MM.1S (cell line): ENCODE measurements around the gene ZNF260.
A peak's percentile ranks its signal among the peaks of the same experiment; 100 is the strongest.

Source experiments
- DNase-seq: peaks from one replicate; pipeline ENCODE4 v3.0.0-alpha.2; 2015
- H2AFZ ChIP-seq: fragments of 300-600 bp; sonication (generic); 2 replicates; pipeline ENCODE4 v1.6.0; 2016; ENCODE audit warnings: antibody characterized with exemption, low read length
- H3F3A ChIP-seq: fragments of 300-600 bp; sonication (generic); 2 replicates; pipeline ENCODE4 v1.6.1; 2016; ENCODE audit warnings: mild to moderate bottlenecking, antibody characterized with exemption, low read length, moderate library complexity, mixed read lengths; ENCODE audit not compliant: insufficient read depth
- H3K27ac ChIP-seq: fragments of 300-600 bp; sonication (generic); 2 replicates; pipeline ENCODE4 v1.5.1; 2016; ENCODE audit warnings: mild to moderate bottlenecking, low read length
- H3K27me3 ChIP-seq: fragments of 300-600 bp; sonication (generic); replicated peaks from 2 replicates; pipeline ENCODE4 v1.6.0; 2016; ENCODE audit warnings: low read length; ENCODE audit not compliant: insufficient read depth
- H3K36me3 ChIP-seq: fragments of 300-600 bp; sonication (generic); replicated peaks from 2 replicates; pipeline ENCODE4 v1.6.1; 2016; ENCODE audit warnings: mild to moderate bottlenecking, low read length, mixed read lengths; ENCODE audit not compliant: insufficient read depth
- H3K4me1 ChIP-seq: fragments of 300-600 bp; sonication (generic); 2 replicates; pipeline ENCODE4 v1.6.1; 2016; ENCODE audit warnings: low read length, mixed read lengths
- H3K4me2 ChIP-seq: fragments of 300-600 bp; sonication (generic); 2 replicates; pipeline ENCODE4 v1.6.0; 2016; ENCODE audit warnings: low read depth, low read length
- H3K4me3 ChIP-seq: fragments of 300-600 bp; sonication (generic); 2 replicates; pipeline ENCODE4 v1.5.1; 2016; ENCODE audit warnings: low read length, mixed read lengths
- H3K79me2 ChIP-seq: fragments of 300-600 bp; sonication (generic); 2 replicates; pipeline ENCODE4 v1.6.1; 2016; ENCODE audit warnings: mixed run types, low read length, mixed read lengths
- H3K9ac ChIP-seq: fragments of 300-600 bp; sonication (generic); 2 replicates; pipeline ENCODE4 v1.6.1; 2016; ENCODE audit warnings: low read length, mixed read lengths
- H3K9me2 ChIP-seq: fragments of 300-600 bp; sonication (generic); replicated peaks from 2 replicates; pipeline ENCODE4 v1.6.1; 2016; ENCODE audit warnings: mild to moderate bottlenecking, low read length, mixed read lengths; ENCODE audit not compliant: insufficient read depth
- H3K9me3 ChIP-seq: fragments of 300-600 bp; sonication (generic); replicated peaks from 2 replicates; pipeline ENCODE4 v1.6.1; 2016; ENCODE audit warnings: mild to moderate bottlenecking, low read length, mixed read lengths; ENCODE audit not compliant: insufficient read depth
- H4K20me1 ChIP-seq: fragments of 300-600 bp; sonication (generic); 2 replicates; pipeline ENCODE4 v1.6.1; 2016; ENCODE audit warnings: mild to moderate bottlenecking, low read length, moderate library complexity, mixed read lengths; ENCODE audit not compliant: insufficient read depth
- CTCF ChIP-seq: fragments of 300-600 bp; sonication (generic); IDR thresholded peaks from 2 replicates; pipeline ENCODE4 v1.5.1; 2016; ENCODE audit warnings: antibody characterized with exemption, low read length, mixed read lengths
- EZH2 ChIP-seq: fragments of 300-600 bp; sonication (generic); optimal IDR thresholded peaks from 2 replicates; pipeline ENCODE3; 2017; ENCODE audit warnings: low read depth, mild to moderate bottlenecking, antibody characterized with exemption, low read length, mixed read lengths
- EZH2phosphoT487 ChIP-seq: fragments of 300-600 bp; sonication (generic); IDR thresholded peaks from 2 replicates; pipeline ENCODE4 v1.6.1; 2018; ENCODE audit warnings: antibody characterized with exemption, low read length

The ZNF260 gene

GRCh38 chr19:36528194-36528920 lies at the start of gene ZNF260:
Gene ZNF260 (minus strand): TSS chr19:36528271. CDS start chr19:36515238, 13,033 bp downstream.
- H2AFZ ChIP-seq: peak within 1 kb of the TSS; percentile 93
- H4K20me1 ChIP-seq: no peaks in the 10 kb centered on the region
- no peaks in the 10 kb centered on the region for H3K9me3 ChIP-seq
- no peaks in the 10 kb centered on the region for H3K9me2 ChIP-seq
- peak within 1 kb of the TSS; percentile 22; the same call in 1 of the 2 replicates for H3K27ac ChIP-seq
- no peaks in the 10 kb centered on the region for H3K36me3 ChIP-seq
- DNase-seq: peak; percentile 76
- no peaks in the 10 kb centered on the region for H3K27me3 ChIP-seq
- H3K4me2 ChIP-seq: peak within 1 kb of the TSS; percentile 62
- no peaks in the 10 kb centered on the region for H3F3A ChIP-seq
- H3K9ac ChIP-seq: peak within 1 kb of the TSS; percentile 28; the same call in 1 of the 2 replicates
- no peak for TF ChIP-seq EZH2
- no peak for TF ChIP-seq EZH2phosphoT487
- no peak for TF ChIP-seq CTCF
- peak within 1 kb of the TSS; percentile 59 for H3K4me3 ChIP-seq
- no peaks in the 10 kb centered on the region for H3K4me1 ChIP-seq
- no peaks in the 10 kb centered on the region for H3K79me2 ChIP-seq

DNA sequence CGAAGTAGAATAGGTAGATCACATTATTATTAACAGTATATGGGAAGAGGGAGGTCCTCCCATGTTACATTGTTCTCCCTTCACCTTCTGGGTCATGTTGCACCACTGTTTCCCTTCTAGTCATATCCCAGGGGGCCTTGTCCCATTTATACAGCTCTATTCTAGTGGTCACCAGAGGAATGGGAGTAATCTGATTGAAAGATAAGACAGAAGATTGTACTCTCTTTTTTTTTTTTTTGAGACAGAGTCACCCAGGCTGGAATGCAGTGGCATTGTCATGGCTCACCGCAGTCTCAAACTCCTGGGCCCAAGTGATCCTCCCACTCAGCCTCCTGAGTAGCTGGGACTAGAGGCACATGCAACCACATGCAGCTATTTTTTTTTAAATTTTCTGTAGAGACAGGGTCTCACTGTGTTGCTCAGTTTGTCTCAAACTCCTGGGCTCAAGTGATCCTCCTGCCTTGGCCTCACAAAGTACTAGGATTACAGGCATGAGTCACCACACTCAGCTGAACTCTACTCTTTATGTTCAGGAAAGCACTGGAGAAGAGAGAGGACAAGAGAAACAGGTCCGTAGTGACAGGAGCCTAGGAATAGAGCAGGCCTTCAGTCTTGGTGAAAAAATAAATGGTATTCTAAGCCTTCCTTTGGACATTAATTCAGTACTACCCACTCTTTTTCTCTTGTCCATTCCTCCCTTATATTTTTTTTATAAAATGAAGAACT lies 49.4 kb upstream of the ZNF260 start:
- H3K4me2 ChIP-seq: no peak overlapping the region
- DNase-seq: no peak
- H3K4me3 ChIP-seq: no peak overlapping the region
- no peaks in the 10 kb centered on the region for H3K79me2 ChIP-seq
- no peaks in the 10 kb centered on the region for H3F3A ChIP-seq
- H3K9me3 ChIP-seq: no peaks in the 10 kb centered on the region
- H3K27me3 ChIP-seq: no peaks in the 10 kb centered on the region
- H3K4me1 ChIP-seq: no peaks in the 10 kb centered on the region
- no peaks in the 10 kb centered on the region for H3K9me2 ChIP-seq
- H2AFZ ChIP-seq: no peak overlapping the region
- no peaks in the 10 kb centered on the region for H4K20me1 ChIP-seq
- TF ChIP-seq EZH2: no peak
- TF ChIP-seq EZH2phosphoT487: no peak
- TF ChIP-seq CTCF: no peak
- no peak overlapping the region for H3K27ac ChIP-seq
- no peaks in the 10 kb centered on the region for H3K36me3 ChIP-seq
- no peak overlapping the region for H3K9ac ChIP-seq

DNA sequence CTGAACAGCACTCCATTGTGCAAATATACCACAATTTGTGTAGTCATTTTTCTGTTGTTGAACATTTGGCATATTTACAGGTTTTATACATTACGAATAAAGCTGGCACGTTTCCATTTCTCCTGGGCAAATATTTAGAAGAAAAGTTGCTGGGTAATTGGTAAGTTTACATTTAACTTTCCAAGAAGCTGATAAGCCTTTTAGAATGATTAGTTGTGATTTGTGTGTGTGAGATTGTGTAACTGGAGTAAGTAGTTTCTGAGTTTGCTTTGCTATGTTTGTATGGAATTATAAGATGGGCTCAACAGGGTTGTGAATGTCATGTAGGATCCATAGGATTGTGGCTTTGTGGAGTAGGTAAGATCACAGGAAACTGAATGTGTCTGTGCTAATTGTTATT lies 46.7 kb upstream of the ZNF260 start:
- no peak overlapping the region for H3K27ac ChIP-seq
- no peaks in the 10 kb centered on the region for H4K20me1 ChIP-seq
- H3K79me2 ChIP-seq: no peaks in the 10 kb centered on the region
- no peak overlapping the region for H3K9ac ChIP-seq
- no peaks in the 10 kb centered on the region for H3K9me2 ChIP-seq
- DNase-seq: no peak
- H3K4me1 ChIP-seq: no peaks in the 10 kb centered on the region
- H3K4me3 ChIP-seq: no peak overlapping the region
- H3F3A ChIP-seq: no peaks in the 10 kb centered on the region
- no peak for TF ChIP-seq EZH2phosphoT487
- TF ChIP-seq EZH2: no peak
- TF ChIP-seq CTCF: no peak
- no peaks in the 10 kb centered on the region for H3K36me3 ChIP-seq
- H3K4me2 ChIP-seq: no peak overlapping the region
- H3K27me3 ChIP-seq: no peaks in the 10 kb centered on the region
- H2AFZ ChIP-seq: no peak overlapping the region
- H3K9me3 ChIP-seq: no peaks in the 10 kb centered on the region
